H1 (cell line): ENCODE results near the gene ARHGEF18. TPM values are rescaled to one million over a fixed set of nuclear protein-coding genes. Genes with fewer than 3 reads are reported as not detected.

Source experiments
- CTCF ChIA-PET: fragments of 300-600 bp; sonication (Branson Sonifier 250); formaldehyde crosslinking; loops from one replicate; lab custom pipeline; 2021; ENCODE audit not compliant: partially characterized antibody; lab: Charles Lee
- POLR2A ChIA-PET: fragments of 300-600 bp; sonication (Branson Sonifier 250); formaldehyde crosslinking; loops from one replicate; lab custom pipeline; 2021; ENCODE audit warnings: inconsistent platforms; ENCODE audit not compliant: partially characterized antibody; lab: Charles Lee
- DNase-seq, 2 experiments: peaks; one replicate each; pipeline versions ENCODE4 v3.0.0 to v3.0.0-alpha.2; 2010 to 2022; ENCODE audit warnings: low spot score in 2 of 2, low read depth in 1 of 2, mixed read lengths in 1 of 2
- FAIRE-seq: peaks from 2 replicates; lab custom pipeline; 2011; peaks lifted over from hg19 to GRCh38; lab: Jason Lieb, UNC
- H2AFZ ChIP-seq: 2 replicates; pipeline ENCODE4 v1.8.1; 2012; ENCODE audit warnings: low read length, inconsistent platforms
- H2AK5ac ChIP-seq: 2 replicates; pipeline ENCODE4 v1.6.1; 2013; ENCODE audit warnings: low read depth, low read length
- H2BK120ac ChIP-seq: replicated peaks from 2 replicates; pipeline ENCODE3; 2013; ENCODE audit warnings: low read depth, low read length, inconsistent platforms
- H2BK12ac ChIP-seq: 2 replicates; pipeline ENCODE4 v1.6.1; 2013; ENCODE audit warnings: low read depth, low read length
- H2BK15ac ChIP-seq: 2 replicates; pipeline ENCODE4 v1.6.1; 2013; ENCODE audit warnings: low read length
- H2BK20ac ChIP-seq: 2 replicates; pipeline ENCODE4 v1.6.1; 2013; ENCODE audit warnings: low read length
- H2BK5ac ChIP-seq: 2 replicates; pipeline ENCODE4 v1.6.1; 2013; ENCODE audit warnings: low read depth, low read length
- H3K14ac ChIP-seq: 2 replicates; pipeline ENCODE4 v1.6.1; 2013; ENCODE audit warnings: inconsistent platforms; ENCODE audit not compliant: insufficient read length
- H3K18ac ChIP-seq: 2 replicates; pipeline ENCODE4 v1.6.1; 2013; ENCODE audit warnings: low read length; ENCODE audit errors: extremely low read depth
- H3K23ac ChIP-seq: 2 replicates; pipeline ENCODE4 v1.6.1; 2013; ENCODE audit warnings: inconsistent platforms; ENCODE audit not compliant: insufficient read length
- H3K23me2 ChIP-seq: 2 replicates; pipeline ENCODE4 v1.6.1; 2013; ENCODE audit warnings: low read depth, low read length
- H3K27ac ChIP-seq: 2 replicates; pipeline ENCODE4 v1.6.1; 2011; ENCODE audit warnings: low read depth, low read length, inconsistent platforms
- H3K27me3 ChIP-seq, 4 experiments: replicated peaks in 1 of 4; 1 replicate in 1 of 4; 2 replicates in 3 of 4; pipeline versions ENCODE4 v1.6.1 to v1.8.1; 2011 to 2013; ENCODE audit warnings: low read length in 3 of 4, mild to moderate bottlenecking in 3 of 4, inconsistent platforms in 2 of 4, mixed read lengths in 2 of 4, moderate library complexity in 1 of 4; ENCODE audit not compliant: control insufficient read depth in 3 of 4, insufficient read depth in 3 of 4; ENCODE audit errors: extremely low read depth in 1 of 4
- H3K36me3 ChIP-seq, 4 experiments: 2 replicates each; pipeline versions ENCODE4 v1.6.1 to v1.8.1; 2011 to 2013; ENCODE audit warnings: mild to moderate bottlenecking in 4 of 4, low read length in 3 of 4, moderate library complexity in 2 of 4, control low read depth in 1 of 4, inconsistent platforms in 1 of 4; ENCODE audit not compliant: insufficient read depth in 4 of 4, control insufficient read depth in 2 of 4
- H3K4ac ChIP-seq: replicated peaks from 2 replicates; pipeline ENCODE3; 2013; ENCODE audit warnings: low read length, low read depth, mixed read lengths, inconsistent platforms; ENCODE audit not compliant: insufficient read length
- H3K4me1 ChIP-seq, 4 experiments: replicated peaks in 1 of 4; 1 replicate in 1 of 4; 2 replicates in 3 of 4; pipeline versions ENCODE4 v1.6.1 to v1.8.1; 2011 to 2013; ENCODE audit warnings: low read length in 3 of 4, inconsistent platforms in 2 of 4, mixed read lengths in 1 of 4; ENCODE audit not compliant: insufficient read depth in 4 of 4, control insufficient read depth in 3 of 4
- H3K4me2 ChIP-seq, 2 experiments: 2 replicates each; pipeline versions ENCODE4 v1.6.1 to v1.8.1; 2011 to 2013; ENCODE audit warnings: low read depth in 2 of 2, low read length in 2 of 2, control low read depth in 1 of 2, inconsistent platforms in 1 of 2, mild to moderate bottlenecking in 1 of 2; ENCODE audit not compliant: insufficient read depth in 1 of 2
- H3K4me3 ChIP-seq, 4 experiments: fragments of 200-600, 300-600 bp in 1 of 4; sonication (generic), shearing (Covaris generic), sonication (Bioruptor Twin) in 1 of 4; 2 replicates each; pipeline versions ENCODE4 v1.5.1 to v1.8.1; 2011 to 2016; ENCODE audit warnings: low read length in 4 of 4, low read depth in 3 of 4, control low read depth in 2 of 4, inconsistent platforms in 2 of 4, mild to moderate bottlenecking in 2 of 4, mixed read lengths in 1 of 4, moderate library complexity in 1 of 4; ENCODE audit not compliant: insufficient read depth in 2 of 4; ENCODE audit errors: extremely low read depth in 1 of 4
- H3K56ac ChIP-seq: replicated peaks from 2 replicates; pipeline ENCODE3; 2013; ENCODE audit warnings: low read depth, mild to moderate bottlenecking, mixed read lengths, low read length, inconsistent platforms; ENCODE audit not compliant: insufficient read length
- H3K79me1 ChIP-seq: 2 replicates; pipeline ENCODE4 v1.6.1; 2013; ENCODE audit warnings: low read depth, low read length, control low read depth
- H3K79me2 ChIP-seq, 2 experiments: 2 replicates each; pipeline versions ENCODE4 v1.6.1 to v1.8.1; 2012 to 2013; ENCODE audit warnings: low read length in 2 of 2, mild to moderate bottlenecking in 2 of 2, inconsistent platforms in 1 of 2; ENCODE audit not compliant: insufficient read depth in 2 of 2, control insufficient read depth in 1 of 2
- H3K9ac ChIP-seq, 4 experiments: replicated peaks in 1 of 4; 1 replicate in 1 of 4; 2 replicates in 3 of 4; pipeline versions ENCODE4 v1.6.1 to v1.8.1; 2011 to 2013; ENCODE audit warnings: low read depth in 3 of 4, low read length in 3 of 4, control low read depth in 2 of 4, mild to moderate bottlenecking in 2 of 4, moderate library complexity in 2 of 4, inconsistent platforms in 1 of 4; ENCODE audit errors: extremely low read depth in 1 of 4
- H3K9me3 ChIP-seq, 2 experiments: 2 replicates each; pipeline versions ENCODE4 v1.6.1 to v1.8.1; 2012 to 2013; ENCODE audit warnings: mild to moderate bottlenecking in 2 of 2, moderate library complexity in 2 of 2, control low read depth in 1 of 2, inconsistent platforms in 1 of 2, low read depth in 1 of 2, low read length in 1 of 2, mixed read lengths in 1 of 2; ENCODE audit not compliant: insufficient read depth in 2 of 2
- H4K20me1 ChIP-seq, 2 experiments: replicated peaks in 1 of 2; 2 replicates each; pipeline versions ENCODE3 to v1.8.1; 2011 to 2013; ENCODE audit warnings: inconsistent platforms in 2 of 2, low read length in 2 of 2, mild to moderate bottlenecking in 1 of 2; ENCODE audit not compliant: insufficient read depth in 2 of 2, control insufficient read depth in 1 of 2
- H4K5ac ChIP-seq: 2 replicates; pipeline ENCODE4 v1.6.1; 2013; ENCODE audit warnings: low read length, low read depth, mixed read lengths, inconsistent platforms; ENCODE audit not compliant: insufficient read length
- H4K8ac ChIP-seq: 2 replicates; pipeline ENCODE4 v1.8.0; 2013; ENCODE audit warnings: mild to moderate bottlenecking, moderate library complexity, low read length, inconsistent platforms; ENCODE audit not compliant: insufficient read depth; ENCODE audit errors: extremely low read depth
- H4K91ac ChIP-seq: replicated peaks from 2 replicates; pipeline ENCODE3; 2013; ENCODE audit warnings: low read length, mixed read lengths, inconsistent platforms; ENCODE audit not compliant: insufficient read length
- CTBP2 ChIP-seq: IDR thresholded peaks from 2 replicates; pipeline ENCODE4 v1.7.0; 2011; ENCODE audit warnings: borderline replicate concordance, mild to moderate bottlenecking, moderate library complexity, mixed read lengths, low read length; ENCODE audit not compliant: insufficient read depth, insufficient read length
- E2F6 ChIP-seq: IDR thresholded peaks from 2 replicates; pipeline ENCODE4 v1.6.1; 2012; ENCODE audit warnings: inconsistent platforms
- EP300 ChIP-seq, 2 experiments: IDR thresholded peaks; 1 replicate in 1 of 2; 2 replicates in 1 of 2; pipeline ENCODE4 v1.6.1; 2011 to 2012; ENCODE audit warnings: low read depth in 2 of 2, low read length in 2 of 2, mild to moderate bottlenecking in 2 of 2, borderline replicate concordance in 1 of 2, inconsistent platforms in 1 of 2, moderate library complexity in 1 of 2
- FOSL1 ChIP-seq: IDR thresholded peaks from 2 replicates; pipeline ENCODE4 v1.6.1; 2011; ENCODE audit warnings: mild to moderate bottlenecking, low read depth, low read length, moderate library complexity; ENCODE audit not compliant: insufficient read depth
- SIRT6 ChIP-seq: IDR thresholded peaks from one replicate; pipeline ENCODE4 v1.7.1; 2012; ENCODE audit warnings: low read length, inconsistent platforms
- TAF7 ChIP-seq: optimal IDR thresholded peaks from 2 replicates; pipeline ENCODE3; 2011; ENCODE audit warnings: low read depth, mild to moderate bottlenecking, inconsistent platforms, low read length, moderate library complexity, borderline replicate concordance
- TEAD4 ChIP-seq: IDR thresholded peaks from 2 replicates; pipeline ENCODE4 v1.6.1; 2012; ENCODE audit warnings: low read depth, low read length, inconsistent platforms, mixed read lengths
- WGBS, 2 experiments: shearing (Covaris generic) in 1 of 2; methylation state at CpG; one replicate each; pipeline versions ENCODE4 v1.1.6 to v1.1.7; 2013 to 2015; ENCODE audit warnings: low lambda C conversion rate in 2 of 2, mixed read lengths in 2 of 2, inconsistent platforms in 1 of 2, low coverage in 1 of 2, missing lambda C conversion rate in 1 of 2; ENCODE audit not compliant: insufficient replicate concordance in 2 of 2, insufficient coverage in 1 of 2, insufficient read length in 1 of 2; ENCODE audit errors: extremely low coverage in 1 of 2, missing lambda C conversion rate in 1 of 2; 5-methylcytosine and 5-hydroxymethylcytosine counted together
- polyA plus RNA-seq, 7 experiments: library from polyadenylated mRNA; depleted of rRNA in 3 of 7; stranded (reverse) in 5 of 7; unstranded in 2 of 7; fragments of >200 nt in 5 of 7; fragments of 200-250 nt in 2 of 7; gene quantifications; 1 replicate in 5 of 7; 2 replicates in 1 of 7; 4 replicates in 1 of 7; pipeline versions ENCODE4 v1.2.1 to v1.2.3, GENCODE V29; 2011 to 2013; ENCODE audit warnings: missing spikeins in 2 of 7, mixed read lengths in 2 of 7
- total RNA-seq: library from RNA; stranded (reverse); fragmentation: NEBNext Ultra II Directional; extraction: Animal tissue kit (Norgen Biotek cat#: 25700); gene quantifications from 2 replicates; pipeline ENCODE4 v1.2.1, GENCODE V29; 2021

The ARHGEF18 gene
- total and polyA plus RNA-seq, 2 of the 8 experiments (the other 6 are each of a cell fraction or from before 2014, with no cell fraction given), result 12.2 to 35.9 TPM

DNA sequence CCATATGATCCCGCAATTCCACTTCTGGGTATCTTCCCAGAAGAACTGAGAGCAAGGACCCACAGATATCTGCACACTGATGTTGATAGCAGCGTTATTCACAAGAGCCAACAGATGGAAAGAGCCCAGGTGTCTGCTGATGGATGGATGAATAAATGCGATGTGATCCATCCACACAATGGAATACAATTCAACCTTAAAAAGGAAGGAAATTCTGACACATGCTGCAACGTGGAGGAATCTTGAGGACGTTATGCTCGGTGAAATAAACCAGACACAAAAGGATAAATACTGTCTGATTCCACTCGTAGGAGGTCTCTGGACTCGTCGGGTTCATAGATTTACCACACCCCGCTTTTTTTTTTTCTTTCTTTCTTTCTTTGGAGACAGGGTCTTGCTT, 21.8 kb downstream of the ARHGEF18 start:
- no peak overlapping the region for H4K5ac ChIP-seq
- H3K36me3 ChIP-seq, result no peaks in the 10 kb centered on the region
- FAIRE-seq (no peak), DNase-seq (no peak)
- no peak overlapping the region for H3K4me3 ChIP-seq
- no peak overlapping the region for H3K14ac ChIP-seq
- H3K79me2 ChIP-seq, result no peaks in the 10 kb centered on the region
- H4K91ac ChIP-seq, result no peak overlapping the region
- H3K4me1 ChIP-seq, result peaks cover 0 to 3% (median 0%) of the 10 kb centered on the region in 4 experiments; a peak in 1 of 7 replicates
- no peak overlapping the region for H3K23ac ChIP-seq
- TF ChIP-seq TAF7, result no peak
- TF ChIP-seq CTBP2, result no peak
- no peak for TF ChIP-seq FOSL1
- TF ChIP-seq EP300 (IDR thresholded peaks at IDR 0.05; ENCODE audit: borderline replicate concordance in 1 of 2, low read depth in 2 of 2, low read length in 2 of 2), result no peak
- TF ChIP-seq TEAD4, result no peak
- TF ChIP-seq E2F6, result no peak
- TF ChIP-seq SIRT6, result no peak
- no peaks in the 10 kb centered on the region for H3K23me2 ChIP-seq
- H2BK20ac ChIP-seq, result no peak overlapping the region
- H3K27ac ChIP-seq, result no peak overlapping the region
- H3K56ac ChIP-seq, result no peak overlapping the region
- no peaks in the 10 kb centered on the region for H3K79me1 ChIP-seq
- no peak overlapping the region for H2AK5ac ChIP-seq
- CTCF ChIA-PET, result interaction anchor here (1.3 kb wide), 1 partner anchor 10 kb away, joined by 3 read pairs; no protein-coding TSS in a partner anchor
- no peak overlapping the region for H3K4ac ChIP-seq
- no peak overlapping the region for H3K18ac ChIP-seq
- 85% methylated on average over 10 of the region's 10 CpGs; no CpG with 5 or more reads in 1 of the 2 experiments for WGBS, 2 experiments
- H3K9ac ChIP-seq, result no peak overlapping the region
- no peak overlapping the region for H2BK12ac ChIP-seq
- POLR2A ChIA-PET, result no interaction called here
- no peak overlapping the region for H4K8ac ChIP-seq
- no peaks in the 10 kb centered on the region for H4K20me1 ChIP-seq
- no peaks in the 10 kb centered on the region for H3K27me3 ChIP-seq
- no peak overlapping the region for H2BK120ac ChIP-seq
- H2BK15ac ChIP-seq, result no peak overlapping the region
- no peak overlapping the region for H2AFZ ChIP-seq
- H2BK5ac ChIP-seq, result no peak overlapping the region
- no peak overlapping the region for H3K4me2 ChIP-seq
- H3K9me3 ChIP-seq, result no peaks in the 10 kb centered on the region
